GM12891 (cell line): ENCODE measurements around the gene TTC28.

Experiments
- POLR2A ChIP-seq: IDR thresholded peaks from 2 replicates; pipeline ENCODE4 v1.6.1; 2011; ENCODE audit warnings: low read depth, low read length, control low read depth
- POLR2AphosphoS5 ChIP-seq: IDR thresholded peaks from 2 replicates; pipeline ENCODE4 v1.6.1; 2011; ENCODE audit warnings: low read depth, low read length, control low read depth
- POU2F2 ChIP-seq: IDR thresholded peaks from 2 replicates; pipeline ENCODE4 v1.6.1; 2011; ENCODE audit warnings: low read depth, mild to moderate bottlenecking, control low read depth, low read length, moderate library complexity
- SPI1 ChIP-seq: IDR thresholded peaks from 2 replicates; pipeline ENCODE4 v1.6.1; 2011; ENCODE audit warnings: low read depth, low read length, control low read depth
- TAF1 ChIP-seq: IDR thresholded peaks from 2 replicates; pipeline ENCODE4 v1.6.1; 2011; ENCODE audit warnings: low read depth, low read length, control low read depth

- no peak for TF ChIP-seq POLR2A
- TF ChIP-seq TAF1: no peak
- no peak for TF ChIP-seq POLR2AphosphoS5
- TF ChIP-seq SPI1: no peak
- TF ChIP-seq POU2F2: no peak
Measured at GRCh38 chr22:28658448-28658847, 21.2 kb downstream of the TTC28 start.
